Measurements from ENCODE around the gene MMD2.
A peak's percentile ranks its signal among the peaks of the same experiment; 100 is the strongest.
"Not testable (repeated sequence)": the region's sequence is repeated elsewhere in the genome, so short reads cannot be mapped to it uniquely, and the experiment has no call there.

MMD2 gene

GRCh38 chr7:4958477-4959301 lies at the start of gene MMD2:
TSS of gene MMD2 (minus strand) at chr7:4959187. CDS start at chr7:4959017, 170 bp downstream.
- Histone ChIP-seq H3K4me3 (ENCODE audit: low read length) (no peak within 1 kb of the TSS), H3K4me1 (ENCODE audit: control insufficient read depth, insufficient read depth, low read length) (no peaks in the 10 kb centered on the region), H3K9ac (ENCODE audit: low read length) (no peak within 1 kb of the TSS), H3K27me3 (replicated peaks; ENCODE audit: control insufficient read depth, insufficient read depth, low read length) (peaks cover 31% of the 10 kb centered on the region), H3K9me3 (ENCODE audit: control insufficient read depth, low read length) (no peaks in the 10 kb centered on the region), H3K36me3 (ENCODE audit: control insufficient read depth, insufficient read depth, low read length, severe bottlenecking) (no peaks in the 10 kb centered on the region)
- peak; percentile 8 for DNase-seq (ENCODE audit: low read depth)

- Histone ChIP-seq H3K36me3 (ENCODE audit: control insufficient read depth, insufficient read depth, low read length, severe bottlenecking) (peaks cover 7% of the 10 kb centered on the region), H3K9ac (ENCODE audit: low read length) (no peak overlapping the region), H3K9me3 (ENCODE audit: control insufficient read depth, low read length) (peaks cover 3% of the 10 kb centered on the region), H3K4me3 (ENCODE audit: low read length) (no peak overlapping the region), H3K4me1 (ENCODE audit: control insufficient read depth, insufficient read depth, low read length) (no peaks in the 10 kb centered on the region), H3K27me3 (replicated peaks; ENCODE audit: control insufficient read depth, insufficient read depth, low read length) (no peaks in the 10 kb centered on the region)
- DNase-seq (ENCODE audit: low read depth), result no peak
Observed at GRCh38 chr7:5005066-5005465, 46.1 kb upstream of the MMD2 start.

DNA sequence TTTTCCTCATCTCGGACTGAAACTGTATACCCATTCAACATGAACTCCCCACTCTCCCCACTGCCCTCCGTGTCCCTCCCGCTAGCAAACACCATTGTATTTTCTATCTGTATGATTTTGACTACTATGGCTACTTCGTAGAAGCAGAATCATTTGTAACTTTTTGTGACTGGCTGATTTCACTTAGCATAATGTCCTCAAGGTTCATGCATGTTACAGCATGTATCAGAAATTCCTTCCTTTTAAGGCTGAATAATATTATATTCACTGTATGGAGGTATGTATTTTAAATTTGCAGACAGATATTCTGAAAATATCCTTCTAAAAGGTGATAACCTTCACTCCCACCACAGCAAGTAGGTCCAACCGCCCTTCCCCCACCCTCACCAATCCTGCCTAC lies 42.9 kb upstream of the MMD2 start:
- no peak for DNase-seq (ENCODE audit: low read depth)
- Histone ChIP-seq H3K4me1 (ENCODE audit: control insufficient read depth, insufficient read depth, low read length) (no peaks in the 10 kb centered on the region), H3K27me3 (replicated peaks; ENCODE audit: control insufficient read depth, insufficient read depth, low read length) (no peaks in the 10 kb centered on the region), H3K9me3 (ENCODE audit: control insufficient read depth, low read length) (no peaks in the 10 kb centered on the region), H3K36me3 (ENCODE audit: control insufficient read depth, insufficient read depth, low read length, severe bottlenecking) (peaks cover 14% of the 10 kb centered on the region), H3K4me3 (ENCODE audit: low read length) (no peak overlapping the region), H3K9ac (ENCODE audit: low read length) (no peak overlapping the region)

- no peaks in the 10 kb centered on the region for H3K9me3 ChIP-seq (ENCODE audit: control insufficient read depth, low read length)
- H3K27me3 ChIP-seq (replicated peaks; ENCODE audit: control insufficient read depth, insufficient read depth, low read length), result no peaks in the 10 kb centered on the region
- H3K9ac ChIP-seq (ENCODE audit: low read length), result no peak overlapping the region
- H3K36me3 ChIP-seq (ENCODE audit: control insufficient read depth, insufficient read depth, low read length, severe bottlenecking), result peaks cover 22% of the 10 kb centered on the region
- no peaks in the 10 kb centered on the region for H3K4me1 ChIP-seq (ENCODE audit: control insufficient read depth, insufficient read depth, low read length)
- peak; percentile 6 for DNase-seq (ENCODE audit: low read depth)
- no peak overlapping the region for H3K4me3 ChIP-seq (ENCODE audit: low read length)
Observed at GRCh38 chr7:5001003-5001402, 42.0 kb upstream of the MMD2 start.

- H3K27me3 ChIP-seq (replicated peaks; ENCODE audit: control insufficient read depth, insufficient read depth, low read length), result no peaks in the 10 kb centered on the region
- no peak overlapping the region for H3K4me3 ChIP-seq (ENCODE audit: low read length)
- peaks cover 30% of the 10 kb centered on the region for H3K36me3 ChIP-seq (ENCODE audit: control insufficient read depth, insufficient read depth, low read length, severe bottlenecking)
Observed at GRCh38 chr7:4999369-4999950, 40.5 kb upstream of the MMD2 start.

DNA sequence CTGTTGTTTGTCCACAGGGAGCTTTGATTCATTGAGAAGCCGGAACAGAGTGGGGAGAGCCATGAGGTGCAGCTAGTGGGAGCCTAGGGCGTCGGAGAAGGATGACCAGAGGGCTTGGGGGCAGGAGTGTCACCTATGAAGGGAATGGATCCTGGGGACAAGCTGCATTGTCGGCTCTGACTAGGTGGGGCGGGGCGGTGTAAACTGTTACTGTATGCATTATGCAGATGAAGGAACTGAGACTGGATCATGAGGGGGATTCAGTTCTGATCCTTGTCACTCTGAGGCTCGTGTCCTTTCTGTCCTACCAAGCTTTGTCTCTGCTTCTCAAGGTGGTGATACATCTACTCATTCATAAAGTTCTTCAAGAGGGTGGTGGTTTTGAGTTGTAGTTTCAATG lies 39.9 kb upstream of the MMD2 start:
- no peak for DNase-seq (ENCODE audit: low read depth)
- no peak overlapping the region for H3K9ac ChIP-seq (ENCODE audit: low read length)
- no peaks in the 10 kb centered on the region for H3K4me1 ChIP-seq (ENCODE audit: control insufficient read depth, insufficient read depth, low read length)
- H3K9me3 ChIP-seq (ENCODE audit: control insufficient read depth, low read length), result no peaks in the 10 kb centered on the region
- H3K36me3 ChIP-seq (ENCODE audit: control insufficient read depth, insufficient read depth, low read length, severe bottlenecking), result peaks cover 36% of the 10 kb centered on the region
- no peaks in the 10 kb centered on the region for H3K27me3 ChIP-seq (replicated peaks; ENCODE audit: control insufficient read depth, insufficient read depth, low read length)
- H3K4me3 ChIP-seq (ENCODE audit: low read length), result no peak overlapping the region

More at GRCh38 chr7:4999369-4999950, 40.5 kb upstream of the MMD2 start:
- Histone ChIP-seq H3K4me1 (ENCODE audit: control insufficient read depth, insufficient read depth, low read length) (no peaks in the 10 kb centered on the region), H3K9ac (ENCODE audit: low read length) (no peak overlapping the region), H3K9me3 (ENCODE audit: control insufficient read depth, low read length) (no peaks in the 10 kb centered on the region)
- DNase-seq (ENCODE audit: low read depth), result no peak

GRCh38 chr7:4998244-4998643 lies 39.3 kb upstream of the MMD2 start:
- H3K36me3 ChIP-seq (ENCODE audit: control insufficient read depth, insufficient read depth, low read length, severe bottlenecking), result peaks cover 42% of the 10 kb centered on the region
- H3K27me3 ChIP-seq (replicated peaks; ENCODE audit: control insufficient read depth, insufficient read depth, low read length), result no peaks in the 10 kb centered on the region
- no peak for DNase-seq (ENCODE audit: low read depth)
- no peaks in the 10 kb centered on the region for H3K4me1 ChIP-seq (ENCODE audit: control insufficient read depth, insufficient read depth, low read length)
- no peak overlapping the region for H3K4me3 ChIP-seq (ENCODE audit: low read length)
- H3K9me3 ChIP-seq (ENCODE audit: control insufficient read depth, low read length), result no peaks in the 10 kb centered on the region
- H3K9ac ChIP-seq (ENCODE audit: low read length), result no peak overlapping the region

- H3K9ac ChIP-seq (ENCODE audit: low read length), result no peak overlapping the region
- H3K36me3 ChIP-seq (ENCODE audit: control insufficient read depth, insufficient read depth, low read length, severe bottlenecking), result peaks cover 57% of the 10 kb centered on the region
- no peaks in the 10 kb centered on the region for H3K4me1 ChIP-seq (ENCODE audit: control insufficient read depth, insufficient read depth, low read length)
- H3K4me3 ChIP-seq (ENCODE audit: low read length), result no peak overlapping the region
- DNase-seq (ENCODE audit: low read depth), result no peak
- H3K27me3 ChIP-seq (replicated peaks; ENCODE audit: control insufficient read depth, insufficient read depth, low read length), result no peaks in the 10 kb centered on the region
- H3K9me3 ChIP-seq (ENCODE audit: control insufficient read depth, low read length), result no peaks in the 10 kb centered on the region
Observed at GRCh38 chr7:4996696-4997222, 37.8 kb upstream of the MMD2 start.

DNA sequence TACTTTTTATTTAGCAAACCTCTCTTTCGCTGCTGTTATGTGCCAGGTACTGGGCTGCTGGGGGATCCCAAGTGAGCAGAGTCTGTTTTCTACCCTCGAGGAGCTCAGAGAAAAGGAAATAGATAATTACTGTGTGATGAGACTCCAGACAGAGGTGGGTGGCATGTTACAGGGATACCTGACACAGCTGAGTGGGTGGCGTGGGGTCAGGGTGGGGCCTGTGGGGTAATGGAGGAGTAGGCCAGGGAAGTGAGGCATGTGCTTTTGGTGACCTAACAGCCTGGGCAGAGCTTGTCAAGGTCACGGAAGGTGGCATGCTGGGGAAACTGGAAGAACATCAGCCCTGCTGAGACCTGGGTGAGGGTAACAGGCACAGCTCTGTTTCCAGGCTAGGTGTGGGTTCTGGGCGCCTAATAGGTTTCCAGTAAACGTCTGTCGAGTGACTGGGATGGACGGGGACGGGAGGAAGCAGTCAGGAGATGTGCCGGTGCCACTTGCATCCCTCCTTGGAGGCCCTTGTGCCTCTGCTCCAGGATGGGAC lies 36.5 kb upstream of the MMD2 start:
- H3K27me3 ChIP-seq (replicated peaks; ENCODE audit: control insufficient read depth, insufficient read depth, low read length), result no peaks in the 10 kb centered on the region
- no peak overlapping the region for H3K4me3 ChIP-seq (ENCODE audit: low read length)
- no peaks in the 10 kb centered on the region for H3K9me3 ChIP-seq (ENCODE audit: control insufficient read depth, low read length)
- DNase-seq (ENCODE audit: low read depth), result no peak
- H3K9ac ChIP-seq (ENCODE audit: low read length), result no peak overlapping the region
- no peaks in the 10 kb centered on the region for H3K4me1 ChIP-seq (ENCODE audit: control insufficient read depth, insufficient read depth, low read length)
- peaks cover 65% of the 10 kb centered on the region for H3K36me3 ChIP-seq (ENCODE audit: control insufficient read depth, insufficient read depth, low read length, severe bottlenecking)

- Histone ChIP-seq H3K9ac (ENCODE audit: low read length) (no peak overlapping the region), H3K9me3 (ENCODE audit: control insufficient read depth, low read length) (no peaks in the 10 kb centered on the region), H3K4me1 (ENCODE audit: control insufficient read depth, insufficient read depth, low read length) (no peaks in the 10 kb centered on the region), H3K27me3 (replicated peaks; ENCODE audit: control insufficient read depth, insufficient read depth, low read length) (no peaks in the 10 kb centered on the region), H3K4me3 (ENCODE audit: low read length) (no peak overlapping the region), H3K36me3 (ENCODE audit: control insufficient read depth, insufficient read depth, low read length, severe bottlenecking) (peaks cover 83% of the 10 kb centered on the region)
- no peak for DNase-seq (ENCODE audit: low read depth)
Observed at GRCh38 chr7:4993471-4993870, 34.5 kb upstream of the MMD2 start.

DNA sequence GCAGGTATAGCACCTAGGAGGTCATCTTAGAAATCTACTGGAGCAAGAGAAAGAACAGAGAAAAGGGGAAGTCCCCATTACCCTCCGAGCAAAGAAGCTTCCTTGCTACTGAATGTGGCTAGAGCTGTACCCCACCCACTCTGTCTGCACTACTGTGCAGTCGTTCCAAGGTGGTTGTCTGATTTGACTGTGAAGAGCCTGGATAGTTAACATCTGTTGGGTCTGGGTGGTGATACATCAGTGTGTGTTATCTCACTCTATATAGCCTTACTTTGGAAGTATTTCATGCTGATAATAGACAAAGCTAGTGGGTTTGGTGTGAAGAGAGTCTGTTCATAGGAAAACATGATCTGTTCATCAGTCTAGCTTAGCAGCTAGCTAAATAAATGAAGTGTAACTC lies 23.8 kb upstream of the MMD2 start:
- DNase-seq (ENCODE audit: low read depth); H3K27me3 ChIP-seq (replicated peaks; ENCODE audit: control insufficient read depth, insufficient read depth, low read length); H3K4me1 ChIP-seq (ENCODE audit: control insufficient read depth, insufficient read depth, low read length); H3K9ac ChIP-seq (ENCODE audit: low read length); H3K4me3 ChIP-seq (ENCODE audit: low read length); H3K9me3 ChIP-seq (ENCODE audit: control insufficient read depth, low read length): not testable (repeated sequence)
- H3K36me3 ChIP-seq (ENCODE audit: control insufficient read depth, insufficient read depth, low read length, severe bottlenecking), result peaks cover 74% of the 10 kb centered on the region

Data from adipocyte (in vitro differentiated cells).